ENCODE measurements around the gene WDR7. TPM values are rescaled to one million over a fixed set of nuclear protein-coding genes. Genes with fewer than 3 reads are reported as not detected.

WDR7 gene
- total and polyA plus RNA-seq, 10 of the 15 experiments (the other 5 are each of a cell fraction or from before 2014, with no cell fraction given) = 2.8 to 16.5 (median 11.7) TPM

GRCh38 chr18:56933472-56933871, 282.3 kb downstream of the WDR7 start:
- no TSS peak for BruUV-seq (replicated peaks)
- no peaks in the 10 kb centered on the region for H3K27me3 ChIP-seq (replicated peaks in 1 of 2; ENCODE audit: control insufficient read depth in 2 of 2, insufficient read depth in 2 of 2, low read length in 1 of 2)
- SMC1A ChIA-PET (ENCODE audit: uncharacterized antibody, unreplicated experiment) = interaction anchor here (0.9 to 1.3 kb wide), 2 partner anchors 13 to 68 kb away, joined by 3 to 4 read pairs; no protein-coding TSS in a partner anchor
- no peak for DNase-seq (ENCODE audit: low read depth, low spot score)
- RAD21 ChIA-PET (ENCODE audit: unreplicated experiment) = no interaction called here
- no peak overlapping the region for H3K4me2 ChIP-seq (ENCODE audit: control insufficient read depth, insufficient read depth)
- H3K9ac ChIP-seq (ENCODE audit: control insufficient read depth, insufficient read depth, low read length) = no peak overlapping the region
- POLR2A ChIA-PET = no interaction called here
- FAIRE-seq = no peak
- no peaks in the 10 kb centered on the region for H3K79me2 ChIP-seq (ENCODE audit: control insufficient read depth, insufficient read depth, low read length)
- WGBS (ENCODE audit: insufficient coverage, insufficient replicate concordance, low lambda C conversion rate, missing lambda C conversion rate) = 77% methylated on average over 2 of the region's 2 CpGs
- H3K36me3 ChIP-seq (ENCODE audit: control insufficient read depth in 2 of 2, insufficient read depth in 2 of 2, low read length in 1 of 2) = no peaks in the 10 kb centered on the region; a peak in 1 of 4 replicates
- in situ Hi-C loops (cut with MboI) = no loop called here
- no peaks in the 10 kb centered on the region for H3K4me1 ChIP-seq (ENCODE audit: control insufficient read depth, insufficient read depth, low read length)
- H3K9me3 ChIP-seq (replicated peaks; ENCODE audit: control insufficient read depth, insufficient read depth, low read length) = no peaks in the 10 kb centered on the region
- H2AFZ ChIP-seq (ENCODE audit: control insufficient read depth, low read depth, low read length) = no peak overlapping the region
- H3K27ac ChIP-seq (ENCODE audit: control insufficient read depth, insufficient read depth) = no peak overlapping the region
- intact Hi-C loops (cut with micrococcal nuclease; ENCODE audit: unreplicated experiment) = no loop called here
- CTCF ChIA-PET = interaction anchor here (1.1 to 1.6 kb wide), 4 partner anchors 9 to 60 kb away, joined by 3 to 4 read pairs (median 3); no protein-coding TSS in a partner anchor
- H3K4me3 ChIP-seq = no peak overlapping the region
- H4K20me1 ChIP-seq (ENCODE audit: control insufficient read depth, insufficient read depth) = no peaks in the 10 kb centered on the region
- no peak for ATAC-seq
- TF ChIP-seq PAX5 (IDR thresholded peaks at IDR 0.05; ENCODE audit: borderline replicate concordance, low read depth, low read length) = no peak
- no peak for TF ChIP-seq NFYA (IDR thresholded peaks at IDR 0.05; ENCODE audit: borderline replicate concordance, low read depth, low read length)
- TF ChIP-seq RAD51 (IDR thresholded peaks at IDR 0.05) = no peak
- no peak for TF ChIP-seq MTA3 (IDR thresholded peaks at IDR 0.05; ENCODE audit: borderline replicate concordance, low read length)
- no peak for TF ChIP-seq ZSCAN29 (IDR thresholded peaks at IDR 0.05)

- Histone ChIP-seq H3K4me2 (ENCODE audit: control insufficient read depth, insufficient read depth) (no peak overlapping the region), H3K79me2 (ENCODE audit: control insufficient read depth, insufficient read depth, low read length) (no peaks in the 10 kb centered on the region), H2AFZ (ENCODE audit: control insufficient read depth, low read depth, low read length) (no peak overlapping the region), H3K4me3 (no peak overlapping the region), H3K9ac (ENCODE audit: control insufficient read depth, insufficient read depth, low read length) (no peak overlapping the region), H3K27me3 (replicated peaks in 1 of 2; ENCODE audit: control insufficient read depth in 2 of 2, insufficient read depth in 2 of 2, low read length in 1 of 2) (no peaks in the 10 kb centered on the region), H3K36me3 (ENCODE audit: control insufficient read depth in 2 of 2, insufficient read depth in 2 of 2, low read length in 1 of 2) (no peaks in the 10 kb centered on the region; a peak in 1 of 4 replicates), H4K20me1 (ENCODE audit: control insufficient read depth, insufficient read depth) (no peaks in the 10 kb centered on the region), H3K4me1 (ENCODE audit: control insufficient read depth, insufficient read depth, low read length) (no peaks in the 10 kb centered on the region), H3K27ac (ENCODE audit: control insufficient read depth, insufficient read depth) (no peak overlapping the region), H3K9me3 (replicated peaks; ENCODE audit: control insufficient read depth, insufficient read depth, low read length) (no peaks in the 10 kb centered on the region)
- in situ Hi-C loops (cut with MboI) (no loop called here), intact Hi-C loops (cut with micrococcal nuclease; ENCODE audit: unreplicated experiment) (no loop called here)
- BruUV-seq (replicated peaks) = no TSS peak
- no peak for ATAC-seq
- POLR2A ChIA-PET = no interaction called here
- CTCF ChIA-PET = interaction anchor here (1.1 to 1.6 kb wide), 2 partner anchors 8 to 10 kb away, joined by 3 to 4 read pairs; no protein-coding TSS in a partner anchor
- DNase-seq (ENCODE audit: low read depth, low spot score) = no peak
- SMC1A ChIA-PET (ENCODE audit: uncharacterized antibody, unreplicated experiment) = interaction anchor here (1.3 kb wide), 1 partner anchor 67 kb away, joined by 4 read pairs; no protein-coding TSS in a partner anchor
- TF ChIP-seq NR2C2 (IDR thresholded peaks at IDR 0.05; ENCODE audit: borderline replicate concordance, control insufficient read depth, insufficient read length, low read depth) (no peak), SMAD1 (IDR thresholded peaks at IDR 0.05; ENCODE audit: low read depth, partially characterized antibody) (no peak), ASH2L (IDR thresholded peaks at IDR 0.05; ENCODE audit: borderline replicate concordance, low read depth) (no peak), SIX5 (IDR thresholded peaks at IDR 0.05; ENCODE audit: low read depth, low read length, severe bottlenecking) (no peak), ETV6 (conservative IDR thresholded peaks at IDR 0.05 in 1 of 2, IDR thresholded peaks at IDR 0.05 in 1 of 2; ENCODE audit: borderline replicate concordance in 1 of 2, low read depth in 1 of 2) (no peak), TCF12 (IDR thresholded peaks at IDR 0.05; ENCODE audit: low read depth, low read length) (no peak), ATF7 (IDR thresholded peaks at IDR 0.05; ENCODE audit: low read depth) (no peak), CREB1 (IDR thresholded peaks at IDR 0.05; ENCODE audit: low read depth) (no peak), NRF1 (conservative IDR thresholded peaks at IDR 0.05; ENCODE audit: low read depth, low read length) (no peak), KLF5 (IDR thresholded peaks at IDR 0.05; ENCODE audit: partially characterized antibody) (no peak)
- TF ChIP-seq, protein P1, sequence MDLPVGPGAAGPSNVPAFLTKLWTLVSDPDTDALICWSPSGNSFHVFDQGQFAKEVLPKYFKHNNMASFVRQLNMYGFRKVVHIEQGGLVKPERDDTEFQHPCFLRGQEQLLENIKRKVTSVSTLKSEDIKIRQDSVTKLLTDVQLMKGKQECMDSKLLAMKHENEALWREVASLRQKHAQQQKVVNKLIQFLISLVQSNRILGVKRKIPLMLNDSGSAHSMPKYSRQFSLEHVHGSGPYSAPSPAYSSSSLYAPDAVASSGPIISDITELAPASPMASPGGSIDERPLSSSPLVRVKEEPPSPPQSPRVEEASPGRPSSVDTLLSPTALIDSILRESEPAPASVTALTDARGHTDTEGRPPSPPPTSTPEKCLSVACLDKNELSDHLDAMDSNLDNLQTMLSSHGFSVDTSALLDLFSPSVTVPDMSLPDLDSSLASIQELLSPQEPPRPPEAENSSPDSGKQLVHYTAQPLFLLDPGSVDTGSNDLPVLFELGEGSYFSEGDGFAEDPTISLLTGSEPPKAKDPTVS (IDR thresholded peaks at IDR 0.05; ENCODE audit: low read depth, low read length) = no peak
- TF ChIP-seq, protein P2, sequence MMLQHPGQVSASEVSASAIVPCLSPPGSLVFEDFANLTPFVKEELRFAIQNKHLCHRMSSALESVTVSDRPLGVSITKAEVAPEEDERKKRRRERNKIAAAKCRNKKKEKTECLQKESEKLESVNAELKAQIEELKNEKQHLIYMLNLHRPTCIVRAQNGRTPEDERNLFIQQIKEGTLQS (IDR thresholded peaks at IDR 0.05; ENCODE audit: borderline replicate concordance, extremely low read depth, low read depth, low read length) = no peak
- WGBS (ENCODE audit: insufficient coverage, insufficient replicate concordance, low lambda C conversion rate, missing lambda C conversion rate) = 82% methylated on average over 3 of the region's 3 CpGs
- no peak for FAIRE-seq
- RAD21 ChIA-PET (ENCODE audit: unreplicated experiment) = no interaction called here
Observed at GRCh38 chr18:56934131-56934530, 283.0 kb downstream of the WDR7 start.
